HG03354 (cell line): ENCODE results near the gene SSH2.

Experiments
- ATAC-seq: cut with Tn5 transposase; IDR thresholded peaks from one replicate; pipeline ENCODE4 v1.9.1; 2021; ENCODE audit warnings: mild to moderate bottlenecking; ENCODE audit not compliant: unreplicated experiment, poor library complexity, severe bottlenecking

Gene SSH2

DNA sequence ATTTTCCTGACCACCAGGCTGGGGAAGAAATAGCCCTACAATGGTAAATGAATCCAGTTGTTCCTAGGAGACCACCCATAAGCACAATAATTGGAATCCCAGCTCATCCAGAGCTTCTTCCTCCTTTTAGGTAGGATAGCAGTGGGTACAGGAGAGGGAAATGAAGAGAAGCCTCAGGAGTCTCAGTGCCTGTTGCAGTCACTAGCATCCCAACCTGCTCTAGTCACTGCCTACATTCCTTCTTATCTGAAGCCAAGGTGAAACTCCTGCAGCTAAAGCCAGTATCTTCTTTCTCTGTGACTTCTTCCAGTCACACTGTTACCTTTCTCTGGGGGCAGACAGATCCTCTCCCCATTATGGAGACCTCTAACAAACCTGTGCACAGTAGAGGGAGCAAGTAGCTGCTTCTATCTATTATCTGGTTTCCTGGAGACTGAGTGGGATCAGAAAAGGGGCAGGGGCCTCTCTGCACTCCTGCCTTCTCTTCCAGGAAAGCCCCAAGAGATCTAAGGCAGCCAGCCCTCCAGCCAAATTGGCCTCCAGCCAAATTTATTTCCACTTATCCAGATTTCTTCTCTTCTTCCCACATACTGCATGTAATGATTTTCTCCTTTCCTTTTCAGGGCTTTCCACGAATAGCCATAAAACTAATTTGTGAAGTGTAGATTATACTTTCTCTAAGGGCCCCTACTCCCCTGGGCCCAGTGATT is 85.5 kb downstream of the SSH2 start:
- ATAC-seq = no peak

DNA sequence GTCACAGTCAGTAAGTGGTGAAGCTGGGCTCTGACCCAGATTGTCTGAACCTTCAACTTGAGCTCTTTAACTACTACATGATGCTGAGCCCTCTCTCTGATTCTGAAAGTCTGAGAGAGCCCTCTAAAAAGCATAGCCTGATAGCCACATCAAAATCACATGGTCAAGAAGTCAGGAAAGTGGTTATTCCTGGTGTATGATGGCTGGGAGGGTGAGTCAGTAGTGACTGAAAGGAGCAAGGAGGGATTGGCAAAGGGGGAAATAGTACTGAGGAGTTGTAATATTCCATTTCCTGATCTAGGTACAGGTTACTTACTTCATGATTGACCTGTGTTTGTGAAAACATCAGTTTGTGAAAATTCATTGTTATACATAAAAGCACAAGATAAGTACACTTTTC is 89.1 kb downstream of the SSH2 start:
- no peak for ATAC-seq

DNA sequence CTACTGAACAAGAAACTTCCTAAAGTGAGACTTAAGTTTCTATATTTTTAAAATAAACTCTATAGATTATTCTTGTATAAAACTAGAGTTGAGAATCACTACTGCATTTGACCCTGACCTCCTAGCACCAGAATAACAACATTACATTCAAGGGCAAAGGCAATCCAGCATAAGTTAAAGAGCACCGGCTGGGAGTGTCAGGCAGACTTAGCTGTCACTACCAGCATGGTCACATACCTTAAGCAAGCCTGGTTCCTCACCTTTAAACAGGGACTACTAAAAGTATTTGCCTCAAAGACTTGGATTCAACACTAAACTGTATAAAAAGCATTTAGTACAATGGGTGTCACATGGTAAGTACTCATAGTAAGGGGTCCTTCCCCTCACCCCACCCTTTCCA is 90.4 kb downstream of the SSH2 start:
- ATAC-seq = no peak

DNA sequence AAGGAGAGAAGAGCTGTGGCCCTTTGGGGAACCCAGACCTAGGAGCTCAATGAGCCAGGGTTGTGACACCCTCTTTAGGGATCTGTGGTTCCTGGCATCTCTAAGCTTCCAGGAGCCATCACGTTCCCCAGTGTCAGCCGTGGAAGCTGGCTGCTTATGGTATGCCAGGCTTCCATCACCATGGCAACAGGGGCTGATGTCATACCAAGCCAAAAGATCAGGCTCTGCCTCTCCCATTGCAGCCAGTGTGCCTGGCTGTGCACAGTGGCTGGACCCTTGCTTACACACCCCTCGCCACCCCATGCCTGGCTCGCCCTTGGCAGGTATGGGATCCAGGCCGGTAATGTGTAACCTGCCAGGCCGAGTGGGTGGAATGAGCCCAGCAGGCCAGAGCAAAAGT is 91.1 kb downstream of the SSH2 start:
- ATAC-seq = no peak

DNA sequence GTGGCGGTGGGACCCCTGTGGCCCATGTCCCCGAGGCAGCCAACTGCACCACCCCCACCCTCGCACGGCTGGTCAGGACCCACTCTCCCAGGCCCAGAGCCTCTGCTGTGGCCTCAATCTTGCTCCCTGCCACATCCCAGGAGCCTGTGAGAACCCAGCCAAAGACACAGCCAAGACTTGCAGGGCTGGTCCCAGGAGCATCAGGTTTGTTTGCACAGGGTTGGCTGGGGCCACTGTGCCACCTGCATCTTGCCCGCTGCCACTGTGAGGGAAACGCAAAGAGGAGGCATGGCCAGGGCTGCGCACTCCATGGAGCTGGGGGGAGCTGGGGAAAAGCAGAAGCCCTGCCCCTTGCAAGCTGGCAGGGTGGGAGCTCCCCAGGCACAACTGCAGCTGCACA is 92.5 kb downstream of the SSH2 start:
- no peak for ATAC-seq

DNA sequence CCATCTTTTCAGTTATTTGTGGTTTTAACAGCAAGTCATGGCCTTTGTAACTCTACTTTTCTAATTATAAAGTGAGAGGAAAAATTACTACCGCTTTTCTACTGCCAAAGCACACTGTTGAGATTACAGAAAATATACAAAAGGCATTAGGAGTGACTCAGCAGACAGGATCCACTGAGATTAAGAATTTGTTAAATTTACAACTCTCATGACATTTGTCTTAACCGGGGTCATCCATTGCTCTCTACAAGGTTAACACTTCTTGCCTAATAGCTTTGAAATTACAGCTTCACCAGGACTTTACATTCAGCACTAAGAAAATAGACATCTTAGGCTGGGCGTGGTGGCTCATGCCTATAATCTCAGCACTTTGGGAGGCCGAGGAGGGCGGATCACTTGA is 93.4 kb downstream of the SSH2 start:
- no peak for ATAC-seq

DNA sequence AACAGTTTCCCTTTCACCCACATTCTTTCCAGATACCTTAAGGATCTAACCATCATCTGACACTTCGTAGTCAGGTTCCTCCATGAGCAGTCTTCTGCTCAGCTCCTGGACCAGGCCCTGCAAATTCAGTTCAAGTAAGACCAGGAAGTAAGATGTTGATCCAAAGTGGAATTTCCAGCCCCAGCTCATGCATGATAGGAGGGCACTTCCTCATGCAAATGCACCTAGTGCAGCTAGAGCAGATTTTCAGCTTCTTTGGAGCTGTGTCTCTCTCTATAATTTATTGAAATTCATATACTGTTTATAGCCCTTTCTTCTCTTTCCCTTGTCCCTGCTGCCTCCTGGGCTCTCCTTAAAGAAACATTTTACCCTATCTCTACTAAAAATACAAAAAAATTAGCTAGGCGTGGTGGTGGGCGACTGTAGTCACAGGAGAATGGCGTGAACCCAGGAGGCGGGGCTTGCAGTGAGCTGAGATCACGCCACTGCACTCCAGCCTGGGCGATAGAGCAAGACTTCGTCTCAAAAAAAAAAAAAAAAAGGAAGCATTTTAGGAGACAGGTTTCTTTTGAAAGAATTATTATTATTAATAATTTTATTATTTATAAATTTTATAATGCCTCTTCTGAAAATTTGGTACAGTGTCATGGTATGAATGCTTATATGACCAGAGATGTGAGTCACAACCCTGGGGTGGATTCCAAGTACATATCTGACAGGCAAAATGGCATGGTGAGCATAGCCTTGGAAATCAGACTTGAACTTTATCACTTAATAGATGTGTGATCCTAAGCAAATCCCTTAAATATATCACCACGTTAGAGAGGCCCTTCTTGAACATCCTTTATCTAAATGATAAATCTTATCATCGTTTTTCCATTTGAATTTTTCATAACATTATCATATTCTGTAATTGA is 94.3 kb downstream of the SSH2 start:
- ATAC-seq = no peak

DNA sequence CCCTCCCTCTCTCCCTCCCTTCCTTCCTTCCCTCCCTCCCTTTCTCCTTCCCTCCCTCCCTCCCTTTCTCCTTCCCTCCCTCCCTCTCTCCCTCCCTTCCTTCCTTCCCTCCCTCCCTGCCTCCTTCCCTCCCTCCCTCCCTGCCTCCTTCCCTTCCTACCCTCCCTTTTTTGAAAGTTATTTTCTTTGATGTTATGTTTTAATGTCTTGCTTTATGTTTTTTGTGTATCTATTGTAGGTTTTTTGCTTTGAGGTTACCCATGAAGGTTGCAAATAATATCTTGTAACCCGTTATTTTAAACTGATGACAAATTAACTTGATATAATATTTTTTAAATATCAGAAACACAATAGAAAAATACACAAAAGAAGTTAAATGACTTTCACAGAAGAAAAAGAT is 96.2 kb downstream of the SSH2 start:
- no peak for ATAC-seq

DNA sequence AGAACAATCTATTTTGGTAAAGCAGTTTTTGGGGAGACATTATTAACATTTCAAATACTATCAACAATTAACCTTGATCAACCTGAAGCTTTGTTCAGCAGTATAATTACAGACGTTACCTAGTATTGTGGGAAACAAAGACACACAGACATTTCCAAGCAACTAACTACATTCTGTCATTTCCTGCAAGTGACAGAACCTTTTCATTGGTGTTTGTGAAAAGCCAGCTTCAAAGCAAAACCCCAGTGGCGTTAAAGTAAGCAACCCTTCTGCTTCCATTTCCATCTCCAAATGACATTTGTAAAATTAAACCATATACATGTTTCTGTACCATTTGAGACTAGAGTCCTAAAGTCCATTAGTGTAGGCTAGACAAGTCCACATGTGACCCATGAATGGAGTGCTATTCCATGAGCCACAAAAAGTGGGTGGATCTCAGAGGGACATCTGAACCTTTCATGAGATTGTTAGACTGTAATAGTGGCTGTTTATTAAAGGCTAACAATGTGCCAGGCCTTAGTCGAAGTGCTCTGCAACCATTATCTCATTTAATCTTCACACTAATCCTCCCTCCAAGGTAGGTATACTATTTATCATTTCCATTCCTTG is 101.2 kb downstream of the SSH2 start:
- ATAC-seq = no peak

DNA sequence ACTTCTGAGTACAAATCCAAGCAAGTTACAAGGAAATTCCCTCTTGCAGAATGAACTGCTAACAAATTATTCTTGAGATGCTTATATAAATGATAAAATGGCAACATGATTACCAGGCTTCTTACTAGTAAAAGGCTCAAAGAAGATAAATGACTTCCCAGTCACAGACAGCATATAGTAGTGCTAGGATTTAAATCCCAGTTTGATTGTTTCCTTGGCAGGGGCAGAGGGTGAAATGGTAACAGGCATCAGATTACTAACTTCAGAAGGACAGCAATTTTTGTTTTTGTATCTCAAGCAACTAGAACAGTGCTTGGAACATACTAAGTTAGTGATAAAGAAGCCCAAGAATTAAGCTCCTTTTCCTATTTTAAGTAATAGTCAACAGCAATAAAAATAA is 102.8 kb downstream of the SSH2 start:
- ATAC-seq = no peak

DNA sequence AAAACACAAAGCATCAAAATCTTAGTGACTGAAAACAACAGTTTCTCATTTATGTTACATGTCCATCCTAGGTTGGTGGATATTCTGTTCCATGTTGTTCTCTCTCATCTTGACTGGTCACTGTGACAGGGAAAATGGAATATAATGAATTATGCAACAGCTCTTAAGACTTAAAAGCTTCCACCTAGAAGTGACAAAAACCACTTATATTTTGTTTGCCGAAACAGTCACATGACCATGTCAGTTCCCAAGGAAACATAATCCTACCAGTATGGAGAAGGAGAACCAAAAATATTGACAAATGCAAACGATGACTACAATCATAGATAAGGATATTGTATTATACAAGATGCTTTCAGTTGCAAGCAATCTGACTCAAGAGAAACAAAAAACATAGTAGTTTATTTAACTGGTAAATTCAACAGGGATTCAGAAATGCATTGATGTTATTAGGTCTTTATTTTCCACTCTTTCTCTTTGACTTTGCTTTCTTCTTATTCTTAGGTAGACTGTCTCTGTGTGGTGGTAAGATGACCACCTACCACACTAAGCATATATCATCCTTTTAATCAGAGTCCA is 103.8 kb downstream of the SSH2 start:
- no peak for ATAC-seq

DNA sequence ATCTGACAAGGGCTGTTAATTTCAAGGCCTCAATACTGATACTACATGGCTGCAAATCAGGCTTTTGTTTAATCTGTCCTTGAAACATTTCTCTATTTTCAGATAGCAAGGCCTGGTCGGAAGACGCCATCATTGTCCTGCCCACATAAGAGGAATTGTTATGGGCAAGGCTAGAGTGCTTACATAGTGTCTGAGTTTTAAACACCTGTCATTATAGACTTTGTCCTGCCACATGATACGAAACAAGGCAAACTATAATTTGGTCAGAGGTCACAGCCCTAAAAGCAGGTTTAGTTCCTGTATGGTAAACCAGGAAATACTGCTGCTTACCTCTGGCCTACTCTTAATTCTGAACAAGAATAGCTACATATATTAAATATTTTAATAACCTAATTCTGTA is 104.4 kb downstream of the SSH2 start:
- ATAC-seq = no peak

DNA sequence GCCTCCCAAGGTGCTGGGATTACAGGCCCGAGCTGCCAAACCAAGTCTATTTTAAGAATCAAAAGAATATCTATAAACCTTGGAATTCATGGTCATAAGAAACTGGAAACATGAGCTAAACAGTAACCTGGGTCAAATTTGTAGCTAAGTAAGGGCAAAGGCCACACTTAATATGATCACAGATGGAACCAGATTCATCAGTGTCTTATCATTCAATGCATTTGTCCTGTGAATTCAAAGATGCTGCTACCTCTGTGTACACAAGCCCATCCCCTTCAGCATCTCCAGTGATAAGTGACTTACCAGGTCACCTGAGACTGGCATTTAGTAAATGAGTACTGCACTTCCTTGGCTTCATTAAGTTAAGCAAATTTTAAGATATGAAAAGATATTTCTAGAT is 108.1 kb downstream of the SSH2 start:
- no peak for ATAC-seq

DNA sequence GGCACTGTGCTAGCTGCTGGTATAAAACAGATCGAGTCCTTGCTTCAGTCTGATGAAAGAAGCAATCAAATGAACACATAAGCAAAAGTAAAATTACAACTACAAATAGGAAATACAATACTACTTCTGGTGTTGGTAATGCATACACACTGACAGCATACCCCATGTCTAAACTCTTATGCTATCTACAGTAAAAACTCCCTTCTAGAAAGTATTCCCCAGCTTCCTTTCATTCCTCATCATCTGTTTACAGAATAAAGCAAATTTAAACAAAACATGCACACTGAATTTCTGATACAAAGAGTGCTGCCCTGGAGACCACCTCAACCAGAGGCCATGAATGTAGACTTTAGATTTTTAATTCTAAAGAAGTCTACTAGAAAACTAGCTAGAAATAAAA is 109.6 kb downstream of the SSH2 start:
- ATAC-seq = no peak

DNA sequence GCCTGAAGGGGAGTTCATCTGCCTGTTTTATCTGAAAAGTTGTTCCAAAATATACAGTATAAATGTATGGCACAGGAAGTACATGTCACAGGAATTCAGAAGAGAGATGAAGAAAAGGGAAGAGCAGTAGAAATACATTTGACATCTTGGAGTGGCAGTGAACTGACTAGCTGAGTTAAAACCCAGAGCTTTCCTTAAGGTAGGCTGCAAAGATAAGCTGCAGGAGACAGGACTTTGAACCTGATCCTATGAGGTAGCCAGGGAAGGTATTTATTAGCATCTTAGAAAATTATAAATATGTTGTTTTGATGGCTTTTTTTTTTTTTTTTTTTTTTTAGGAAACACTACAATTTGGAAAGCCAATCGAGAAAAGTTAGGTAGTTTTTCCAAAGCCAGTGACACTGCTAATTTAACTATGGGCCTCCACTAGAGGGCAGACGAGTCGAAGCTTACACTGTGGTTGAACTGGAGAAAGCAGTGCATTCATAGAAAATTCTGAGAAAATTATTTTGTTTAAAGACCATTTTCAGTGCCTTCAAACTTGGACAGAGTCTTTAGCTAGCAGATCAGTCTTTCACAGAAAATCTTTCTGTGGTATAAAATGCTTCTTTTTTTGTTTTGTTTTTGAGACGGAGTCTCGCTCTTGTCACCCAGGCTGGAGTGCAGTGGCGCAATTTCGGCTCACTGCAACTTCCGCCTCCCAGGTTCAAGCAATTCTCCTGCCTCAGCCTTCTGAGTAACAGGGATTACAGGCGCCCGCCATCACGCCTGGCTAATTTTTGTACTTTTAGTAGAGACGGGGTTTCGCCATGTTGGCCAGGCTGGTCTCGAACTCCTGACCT is 122.3 kb downstream of the SSH2 start:
- no peak for ATAC-seq

DNA sequence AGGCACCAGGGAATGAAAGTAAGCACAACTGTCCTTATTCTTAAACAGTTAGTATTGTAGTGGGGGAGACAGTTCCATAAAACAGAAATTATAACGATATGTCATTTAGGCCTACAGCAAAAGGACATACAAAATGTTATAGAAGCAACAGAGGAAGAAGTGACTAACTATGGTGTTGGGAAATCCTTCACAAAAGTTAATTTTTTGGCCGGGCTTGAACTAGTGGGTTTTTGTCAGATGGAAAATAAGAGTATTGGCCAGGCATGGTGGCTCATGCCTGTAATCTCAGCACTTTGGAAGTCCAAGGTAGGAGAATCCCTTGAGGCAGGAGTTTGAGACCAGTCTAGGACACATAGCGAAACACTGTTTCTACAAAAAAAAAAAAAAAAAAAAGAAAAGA is 127.8 kb downstream of the SSH2 start:
- no peak for ATAC-seq

DNA sequence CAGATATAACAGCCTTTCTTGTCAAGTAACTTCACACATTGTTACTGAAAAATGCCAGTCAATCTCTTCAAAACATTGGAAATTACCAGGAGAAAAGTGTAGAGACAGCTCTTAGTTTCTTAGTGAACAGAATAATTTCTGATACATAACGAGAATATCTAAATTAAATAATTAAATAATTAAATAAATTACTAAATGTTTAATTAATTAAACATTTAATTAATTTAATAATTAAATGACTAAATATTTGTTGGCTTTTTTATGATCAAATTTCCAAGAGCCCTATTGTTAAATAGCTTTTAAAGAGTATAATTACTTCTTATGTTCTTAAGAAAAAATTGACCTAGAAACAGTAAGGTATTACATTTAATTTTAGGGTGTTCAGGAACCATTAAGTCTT is 129.6 kb downstream of the SSH2 start:
- no peak for ATAC-seq

DNA sequence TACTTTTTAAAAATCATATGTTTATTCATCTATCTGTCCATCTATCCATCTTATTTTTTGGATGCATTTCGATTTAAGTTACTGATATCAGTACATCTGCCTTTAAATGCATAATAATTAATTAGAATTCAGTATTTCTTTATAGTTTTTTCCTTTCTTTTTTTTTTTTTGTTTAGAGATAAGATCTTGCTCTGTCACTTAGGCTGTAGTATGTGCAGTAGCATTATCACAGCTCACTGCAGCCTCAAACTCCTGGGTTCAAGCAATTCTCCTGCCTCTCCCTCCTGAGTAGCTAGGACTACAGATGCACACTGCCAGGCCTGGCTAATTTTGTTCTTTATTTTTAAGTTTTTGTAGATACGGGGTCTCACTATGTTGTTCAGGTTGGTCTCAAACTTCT is 133.4 kb downstream of the SSH2 start:
- no peak for ATAC-seq

DNA sequence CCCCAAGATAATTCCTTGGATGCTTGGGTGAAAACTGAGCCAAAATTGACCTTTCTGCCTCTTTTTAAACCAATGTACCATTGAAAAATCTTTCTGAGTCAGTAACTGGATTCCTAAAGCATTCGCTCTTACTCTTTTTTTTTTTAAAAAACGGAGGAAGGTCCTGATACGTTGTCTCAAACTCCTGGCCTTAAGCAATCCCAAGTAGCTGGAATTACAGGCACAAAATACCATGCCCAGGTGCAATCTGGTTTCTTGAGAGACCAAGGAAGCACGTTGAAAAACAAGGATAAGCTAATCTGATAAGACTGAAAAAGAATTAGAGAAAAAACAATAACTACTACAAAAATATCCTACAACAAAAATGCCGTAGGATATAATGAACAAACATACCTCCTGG is 136.5 kb downstream of the SSH2 start:
- no peak for ATAC-seq
